ENCODE measurements around the gene MTCH1. TPM values are rescaled to one million over a fixed set of nuclear protein-coding genes. Genes with fewer than 3 reads are reported as not detected.
"Not testable (repeated sequence)": the region's sequence is repeated elsewhere in the genome, so short reads cannot be mapped to it uniquely, and the experiment has no call there.

MTCH1 gene
- total RNA-seq, 1 experiment from 2014 or later: 78.2 TPM

- no peaks in the 10 kb centered on the region for H3K9me3 Mint-ChIP-seq (ENCODE audit: unreplicated experiment)
- H3K4me1 Mint-ChIP-seq (ENCODE audit: insufficient read depth, unreplicated experiment): peaks cover 23% of the 10 kb centered on the region
- peaks cover 5% of the 10 kb centered on the region for H3K36me3 Mint-ChIP-seq (ENCODE audit: insufficient read depth, unreplicated experiment)
- H3K4me3 Mint-ChIP-seq (ENCODE audit: unreplicated experiment): no peak overlapping the region
- TF ChIP-seq CTCF (IDR thresholded peaks at IDR 0.05; ENCODE audit: unreplicated experiment): no peak
- ChIA-PET CTCF (interaction anchor here (0.6 kb wide), 1 partner anchor 91 kb away, joined by 3 read pairs; no protein-coding TSS in a partner anchor), POLR2A (no interaction called here)
- H3K27ac Mint-ChIP-seq (ENCODE audit: low read depth, unreplicated experiment): no peak overlapping the region
- BruUV-seq (replicated peaks): no TSS peak
- no peak for DNase-seq (ENCODE audit: unreplicated experiment)
- H3K27me3 Mint-ChIP-seq (ENCODE audit: insufficient read depth, unreplicated experiment): peaks cover 28% of the 10 kb centered on the region
- intact Hi-C loops (cut with micrococcal nuclease): no loop called here
These were observed 46.0 kb downstream of the MTCH1 start for GRCh38 chr6:36940027-36940426.

- peaks cover 24% of the 10 kb centered on the region for H3K4me1 Mint-ChIP-seq (ENCODE audit: insufficient read depth, unreplicated experiment)
- H3K27me3 Mint-ChIP-seq (ENCODE audit: insufficient read depth, unreplicated experiment): peaks cover 24% of the 10 kb centered on the region
- intact Hi-C loops (cut with micrococcal nuclease); DNase-seq (ENCODE audit: unreplicated experiment); H3K4me3 Mint-ChIP-seq (ENCODE audit: unreplicated experiment); H3K27ac Mint-ChIP-seq (ENCODE audit: low read depth, unreplicated experiment); H3K36me3 Mint-ChIP-seq (ENCODE audit: insufficient read depth, unreplicated experiment); BruUV-seq (replicated peaks); H3K9me3 Mint-ChIP-seq (ENCODE audit: unreplicated experiment); POLR2A ChIA-PET: not testable (repeated sequence)
- CTCF ChIA-PET: interaction anchor here (0.7 kb wide), 1 partner anchor 54 kb away, joined by 4 read pairs; no protein-coding TSS in a partner anchor
These were observed 47.0 kb downstream of the MTCH1 start for GRCh38 chr6:36939005-36939404.

GRCh38 chr6:36938536-36938935 lies 47.5 kb downstream of the MTCH1 start:
- no peak overlapping the region for H3K4me3 Mint-ChIP-seq (ENCODE audit: unreplicated experiment)
- H3K27ac Mint-ChIP-seq (ENCODE audit: low read depth, unreplicated experiment): no peak overlapping the region
- ChIA-PET CTCF (interaction anchor here (0.7 kb wide), 1 partner anchor 54 kb away, joined by 4 read pairs; no protein-coding TSS in a partner anchor), POLR2A (no interaction called here)
- H3K4me1 Mint-ChIP-seq (ENCODE audit: insufficient read depth, unreplicated experiment): peaks cover 24% of the 10 kb centered on the region
- no peak for TF ChIP-seq CTCF (IDR thresholded peaks at IDR 0.05; ENCODE audit: unreplicated experiment)
- DNase-seq (ENCODE audit: unreplicated experiment): peak; percentile 70
- no TSS peak for BruUV-seq (replicated peaks)
- intact Hi-C loops (cut with micrococcal nuclease): no loop called here
- H3K9me3 Mint-ChIP-seq (ENCODE audit: unreplicated experiment): no peaks in the 10 kb centered on the region
- H3K36me3 Mint-ChIP-seq (ENCODE audit: insufficient read depth, unreplicated experiment): peaks cover 6% of the 10 kb centered on the region
- peaks cover 19% of the 10 kb centered on the region for H3K27me3 Mint-ChIP-seq (ENCODE audit: insufficient read depth, unreplicated experiment)

GRCh38 chr6:36937896-36938295 lies 48.1 kb downstream of the MTCH1 start:
- no peak for DNase-seq (ENCODE audit: unreplicated experiment)
- CTCF ChIA-PET: interaction anchor here (0.7 kb wide), 1 partner anchor 256 kb away, joined by 3 read pairs; no protein-coding TSS in a partner anchor
- no peak overlapping the region for H3K4me3 Mint-ChIP-seq (ENCODE audit: unreplicated experiment)
- POLR2A ChIA-PET: no interaction called here
- H3K27me3 Mint-ChIP-seq (ENCODE audit: insufficient read depth, unreplicated experiment): peaks cover 13% of the 10 kb centered on the region
- H3K36me3 Mint-ChIP-seq (ENCODE audit: insufficient read depth, unreplicated experiment): peaks cover 6% of the 10 kb centered on the region
- BruUV-seq (replicated peaks): no TSS peak
- peaks cover 27% of the 10 kb centered on the region for H3K4me1 Mint-ChIP-seq (ENCODE audit: insufficient read depth, unreplicated experiment)
- intact Hi-C loops (cut with micrococcal nuclease): no loop called here
- TF ChIP-seq CTCF (IDR thresholded peaks at IDR 0.05; ENCODE audit: unreplicated experiment): no peak
- H3K27ac Mint-ChIP-seq (ENCODE audit: low read depth, unreplicated experiment): no peak overlapping the region
- H3K9me3 Mint-ChIP-seq (ENCODE audit: unreplicated experiment): no peaks in the 10 kb centered on the region

GRCh38 chr6:36936824-36937223 lies 49.2 kb downstream of the MTCH1 start:
- intact Hi-C loops (cut with micrococcal nuclease): no loop called here
- H3K9me3 Mint-ChIP-seq (ENCODE audit: unreplicated experiment): no peaks in the 10 kb centered on the region
- H3K27me3 Mint-ChIP-seq (ENCODE audit: insufficient read depth, unreplicated experiment): peaks cover 12% of the 10 kb centered on the region
- H3K36me3 Mint-ChIP-seq (ENCODE audit: insufficient read depth, unreplicated experiment): peaks cover 6% of the 10 kb centered on the region
- ChIA-PET POLR2A (interaction anchor here (0.9 to 1.3 kb wide), 2 partner anchors 19 to 29 kb away, joined by 3 read pairs; no protein-coding TSS in a partner anchor), CTCF (interaction anchor here (1.3 kb wide), 1 partner anchor 52 kb away, joined by 3 read pairs; no protein-coding TSS in a partner anchor)
- peaks cover 31% of the 10 kb centered on the region for H3K4me1 Mint-ChIP-seq (ENCODE audit: insufficient read depth, unreplicated experiment)
- no peak for TF ChIP-seq CTCF (IDR thresholded peaks at IDR 0.05; ENCODE audit: unreplicated experiment)
- no peak for DNase-seq (ENCODE audit: unreplicated experiment)
- no peak overlapping the region for H3K4me3 Mint-ChIP-seq (ENCODE audit: unreplicated experiment)
- no TSS peak for BruUV-seq (replicated peaks)
- H3K27ac Mint-ChIP-seq (ENCODE audit: low read depth, unreplicated experiment): peak overlapping the region; percentile 38

All from MCF 10A (cell line).